Lower leg skin (tissue), 4 donors: ENCODE results near the gene UAP1. TPM values are rescaled to one million over a fixed set of nuclear protein-coding genes. Genes with fewer than 3 reads are reported as not detected.
A peak's percentile ranks its signal among the peaks of the same experiment; 100 is the strongest.

Source experiments
- DNase-seq, 2 donors: peaks; one replicate each; pipeline ENCODE4 v3.0.0-alpha.2; 2019; ENCODE audit warnings: low spot score in 2 of 2
- H3K4me3 ChIP-seq: fragments of 200-600 bp; sonication (generic); 2 replicates; pipeline ENCODE4 v1.5.1; 2017; ENCODE audit warnings: mild to moderate bottlenecking, low read depth; ENCODE audit not compliant: poor library complexity, severe bottlenecking
- CTCF ChIP-seq, 3 donors: fragments of 450-650 bp; IDR thresholded peaks; one replicate each; pipeline ENCODE4 v1.5.1; 2016; ENCODE audit warnings: antibody characterized with exemption in 3 of 3, mild to moderate bottlenecking in 3 of 3, moderate library complexity in 2 of 3
- POLR2A ChIP-seq, 2 donors: fragments of 450-650 bp; IDR thresholded peaks; one replicate each; pipeline ENCODE4 v1.6.1; 2016 to 2017; ENCODE audit warnings: antibody characterized with exemption in 2 of 2, mild to moderate bottlenecking in 1 of 2, moderate library complexity in 1 of 2
- WGBS, 2 donors: methylation state at CpG; one replicate each; pipeline ENCODE4 v1.1.5; 2018; 5-methylcytosine and 5-hydroxymethylcytosine counted together
- intact Hi-C: fragments of 100-400 bp; cut with DNase I; formaldehyde crosslinking; loops from one replicate; pipeline ENCODE4 v1.15.0; 2023; ENCODE audit warnings: low total_unique reads
- total RNA-seq, 4 donors: library from RNA; depleted of rRNA; stranded (reverse); fragments of >200 nt; gene quantifications; one replicate each; pipeline ENCODE4 v1.1.0, GENCODE V29; 2016

Gene UAP1
- total RNA-seq, 4 donors from 2014 or later = 29.6 to 40.0 (median 31.3) TPM

- intact Hi-C loops = no loop called here
- DNase-seq = no peak
- 75 to 86% methylated on average over 2 of the region's 2 CpGs for WGBS, 2 donors
Observed at GRCh38 chr1:162536511-162536910, 25.0 kb upstream of the UAP1 start.

GRCh38 chr1:162537216-162537615 lies 24.3 kb upstream of the UAP1 start:
- intact Hi-C loops = no loop called here
- TF ChIP-seq CTCF (IDR thresholded peaks at IDR 0.05) (no peak), POLR2A (IDR thresholded peaks at IDR 0.05) (no peak)
- WGBS, 2 donors = 67 to 69% methylated on average over 2 of the region's 2 CpGs
- H3K4me3 ChIP-seq = no peak overlapping the region
- DNase-seq = no peak

More at GRCh38 chr1:162536511-162536910, 25.0 kb upstream of the UAP1 start:
- no peak overlapping the region for H3K4me3 ChIP-seq
- TF ChIP-seq POLR2A (IDR thresholded peaks at IDR 0.05) = no peak
- no peak for TF ChIP-seq CTCF (IDR thresholded peaks at IDR 0.05)

GRCh38 chr1:162538815-162539431 lies 22.6 kb upstream of the UAP1 start:
- WGBS, 2 donors = 65 to 69% methylated on average over 1 of the region's 1 CpG
- DNase-seq = no peak
- TF ChIP-seq POLR2A (IDR thresholded peaks at IDR 0.05) (no peak), CTCF (IDR thresholded peaks at IDR 0.05) (no peak)
- intact Hi-C loops = no loop called here
- no peak overlapping the region for H3K4me3 ChIP-seq

GRCh38 chr1:162541619-162542141 lies 19.8 kb upstream of the UAP1 start:
- 40 to 43% methylated on average over 5 of the region's 5 CpGs for WGBS, 2 donors
- no peak overlapping the region for H3K4me3 ChIP-seq
- intact Hi-C loops = no loop called here
- peak in 1 of 2 donors; percentile 68 for DNase-seq
- TF ChIP-seq CTCF (IDR thresholded peaks at IDR 0.05) (no peak), POLR2A (IDR thresholded peaks at IDR 0.05) (no peak)

GRCh38 chr1:162543228-162543627 lies 18.3 kb upstream of the UAP1 start:
- TF ChIP-seq CTCF (IDR thresholded peaks at IDR 0.05) = no peak
- intact Hi-C loops = no loop called here
- H3K4me3 ChIP-seq = no peak overlapping the region
- DNase-seq = no peak
- 91 to 97% methylated on average over 3 of the region's 3 CpGs for WGBS, 2 donors

- peak; percentile 90 to 92 for DNase-seq
- intact Hi-C loops = no loop called here
- 23 to 35% methylated on average over 4 of the region's 4 CpGs for WGBS, 2 donors
- H3K4me3 ChIP-seq = no peak overlapping the region
- TF ChIP-seq POLR2A (IDR thresholded peaks at IDR 0.05) = no peak
- no peak for TF ChIP-seq CTCF (IDR thresholded peaks at IDR 0.05)
Observed at GRCh38 chr1:162548170-162548569, 13.4 kb upstream of the UAP1 start.
